Stimulated activated CD4-positive, alpha-beta T cell treated with anti-CD3 and anti-CD28 coated beads, TNF-alpha, amount 100 ng/mL, for 1 hour (primary cell): ENCODE data around the gene TMEM179.

Source experiments
- DNase-seq, 3 donors: peaks; one replicate each; pipeline ENCODE4 v3.0.0-alpha.2; 2020; ENCODE audit warnings: low read depth in 3 of 3, low spot score in 1 of 3

The TMEM179 gene

GRCh38 chr14:104557766-104558165 is 46.8 kb downstream of the TMEM179 start:
- DNase-seq = no peak

GRCh38 chr14:104557086-104557485 is 47.5 kb downstream of the TMEM179 start:
- no peak for DNase-seq

DNA sequence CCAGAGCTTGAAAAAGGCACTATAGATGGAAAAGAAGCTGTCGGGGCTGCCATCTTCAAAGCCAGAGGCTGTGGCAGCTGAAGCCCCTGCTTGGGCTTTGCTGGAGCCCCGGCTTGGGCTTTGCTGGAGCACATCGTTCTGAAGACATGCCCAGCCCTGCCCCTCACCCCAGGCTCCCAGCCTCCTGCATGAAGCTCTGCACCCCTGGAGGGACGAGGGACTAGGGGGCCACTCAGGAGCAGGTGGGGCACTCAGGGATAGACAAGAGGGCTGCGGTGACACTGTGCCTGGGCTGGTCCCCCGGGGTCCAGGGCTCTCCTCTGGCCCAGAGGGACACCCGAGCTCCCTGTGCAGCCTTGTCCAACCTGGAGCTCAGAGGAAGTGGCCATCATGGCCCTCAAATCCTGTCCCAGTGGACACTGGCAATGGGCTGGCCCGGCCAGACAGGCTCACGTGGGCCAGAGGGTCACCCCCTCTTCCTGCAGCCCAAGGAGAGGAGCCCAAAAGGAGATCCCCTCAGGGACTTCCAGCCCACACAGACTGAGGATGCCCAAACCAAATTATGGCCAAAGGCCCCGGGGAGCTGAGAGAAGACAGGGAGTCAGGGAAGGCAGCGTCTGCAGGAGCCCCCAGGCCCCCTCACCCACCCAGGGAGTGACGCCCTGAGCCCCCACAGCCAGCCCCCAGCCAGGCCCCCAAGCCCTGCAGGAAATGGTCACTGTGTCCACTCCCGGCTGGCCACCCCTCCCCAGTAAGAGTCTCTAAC is 48.1 kb downstream of the TMEM179 start:
- DNase-seq = no peak

DNA sequence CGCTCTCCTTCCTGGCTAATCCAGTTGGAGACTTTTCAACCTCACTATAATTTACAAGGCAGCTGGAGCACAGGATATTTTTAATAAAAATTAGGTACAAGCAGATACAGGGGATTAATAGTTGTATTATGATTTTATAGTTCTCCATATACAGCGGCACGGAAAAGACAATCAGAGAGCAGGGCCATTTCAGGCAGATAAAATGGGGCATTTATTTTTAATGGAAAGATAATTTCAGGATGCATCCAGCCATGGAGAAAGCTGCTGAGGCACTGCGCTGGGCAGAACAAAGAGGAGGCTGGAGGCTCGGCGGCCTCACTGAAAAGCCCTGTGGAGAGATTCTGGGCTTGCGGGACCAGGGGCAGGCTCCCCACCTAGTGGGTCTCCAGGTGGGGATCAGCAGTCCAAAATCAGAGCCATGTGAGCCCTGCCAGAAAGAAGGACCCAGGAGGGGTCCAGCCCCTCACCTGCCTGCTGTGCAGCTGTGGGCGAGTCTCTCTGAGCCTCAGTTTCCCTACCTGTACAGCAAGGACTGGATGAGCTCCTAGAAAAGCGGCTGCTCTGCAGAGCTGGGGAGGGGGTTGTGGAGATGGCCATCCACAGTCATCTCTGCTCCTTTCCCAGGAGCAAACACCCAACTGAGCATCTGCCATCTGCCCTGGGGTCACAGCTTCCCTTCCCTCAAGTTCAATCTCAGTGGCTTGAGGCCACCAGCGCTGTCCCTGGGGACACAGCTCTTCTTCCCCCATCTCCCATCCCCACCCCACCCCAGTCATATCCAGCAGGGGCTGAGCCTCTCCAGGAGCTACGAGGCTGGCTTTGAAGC is 48.9 kb downstream of the TMEM179 start:
- DNase-seq = no peak

- no peak for DNase-seq
These were observed 49.8 kb downstream of the TMEM179 start for GRCh38 chr14:104554608-104555429.

- no peak for DNase-seq
These were observed 50.4 kb downstream of the TMEM179 start for GRCh38 chr14:104554088-104554607.

DNA sequence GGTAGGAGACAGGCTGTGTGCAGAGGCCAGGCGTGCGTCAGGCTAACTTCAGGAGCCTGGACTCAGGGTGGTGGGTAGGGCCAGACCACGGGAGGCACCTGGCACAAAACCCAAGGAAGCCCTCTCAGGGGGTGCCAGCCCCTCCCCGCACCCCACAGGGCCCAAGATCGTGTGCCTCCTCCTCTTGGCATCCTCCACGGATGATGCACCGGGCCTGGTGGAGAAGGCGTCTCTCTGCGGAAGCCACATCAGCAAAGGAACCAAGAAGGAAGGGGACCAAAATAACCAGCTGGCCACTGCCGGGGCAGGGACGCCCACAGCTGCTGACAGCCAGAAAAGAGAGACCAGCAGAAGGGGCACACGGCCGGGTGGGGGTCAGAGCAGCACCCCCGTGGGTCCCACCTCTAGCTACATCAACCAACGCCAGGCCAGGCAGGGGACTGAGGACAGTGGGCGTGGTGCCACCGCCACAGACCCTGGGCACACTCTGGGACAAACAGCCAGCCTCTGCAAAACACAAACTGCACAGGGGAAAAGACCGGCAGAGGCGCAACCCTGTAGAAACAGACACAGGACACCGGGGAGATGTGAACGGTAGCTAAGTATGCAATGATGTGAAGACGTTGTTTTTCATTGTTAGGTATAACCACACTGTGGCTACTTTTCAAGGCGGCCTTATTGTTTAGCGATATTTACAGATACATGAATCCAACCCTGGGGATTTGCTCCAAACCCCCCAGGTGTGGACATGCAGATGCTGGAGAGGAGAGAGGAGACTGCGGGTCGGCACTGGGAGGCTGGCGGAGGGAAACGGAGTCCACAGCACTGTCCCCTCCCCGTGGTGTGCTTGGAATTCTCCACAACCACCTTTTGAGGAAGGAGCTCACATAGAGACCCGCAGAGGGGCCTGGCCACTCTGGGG is 51.1 kb downstream of the TMEM179 start:
- no peak for DNase-seq

- no peak for DNase-seq
These were observed 51.8 kb downstream of the TMEM179 start for GRCh38 chr14:104552738-104553125.

DNA sequence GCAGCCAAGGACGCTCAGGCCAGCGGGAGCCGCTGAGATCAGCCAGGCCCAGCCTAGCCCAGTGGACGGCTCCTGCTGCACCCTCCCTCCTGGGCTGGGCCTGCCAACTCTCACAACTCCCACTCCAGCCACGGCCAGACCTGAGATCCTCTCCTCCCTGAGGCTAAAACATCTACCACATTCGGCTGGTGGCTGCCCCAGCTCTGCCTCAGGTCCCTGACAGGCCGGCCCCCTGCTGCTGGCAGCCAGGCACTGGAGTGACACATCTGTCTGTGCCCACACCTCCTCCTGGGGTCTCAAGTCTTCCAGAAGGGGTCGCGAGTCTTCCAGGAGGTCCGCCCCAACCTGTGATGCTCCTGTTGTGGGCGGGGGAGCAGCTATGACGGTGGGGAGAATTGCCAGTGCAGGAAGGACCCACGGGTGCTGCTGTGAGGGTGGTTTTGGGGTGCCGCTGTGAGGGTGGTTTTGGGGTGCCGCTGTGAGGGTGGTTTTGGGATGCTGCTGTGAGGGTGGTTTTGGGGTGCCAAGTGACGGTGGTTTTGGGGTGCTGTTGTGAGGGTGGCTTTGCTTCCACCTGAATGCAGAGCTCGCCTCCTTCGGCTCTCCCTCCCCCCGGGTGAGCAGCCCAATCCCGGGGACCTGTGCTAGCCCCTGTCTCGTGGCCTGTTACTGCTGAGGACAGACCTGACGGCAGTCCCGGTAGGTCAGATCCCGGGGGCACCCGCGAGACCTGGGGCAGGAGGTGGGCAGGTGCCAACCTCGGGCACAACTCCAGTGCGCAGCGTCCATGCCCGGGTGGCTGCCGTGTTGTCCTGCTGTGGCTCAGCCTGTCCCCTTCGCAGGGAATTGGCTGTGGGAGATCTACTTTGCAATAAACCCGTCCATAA is 52.5 kb downstream of the TMEM179 start:
- DNase-seq = no peak

DNA sequence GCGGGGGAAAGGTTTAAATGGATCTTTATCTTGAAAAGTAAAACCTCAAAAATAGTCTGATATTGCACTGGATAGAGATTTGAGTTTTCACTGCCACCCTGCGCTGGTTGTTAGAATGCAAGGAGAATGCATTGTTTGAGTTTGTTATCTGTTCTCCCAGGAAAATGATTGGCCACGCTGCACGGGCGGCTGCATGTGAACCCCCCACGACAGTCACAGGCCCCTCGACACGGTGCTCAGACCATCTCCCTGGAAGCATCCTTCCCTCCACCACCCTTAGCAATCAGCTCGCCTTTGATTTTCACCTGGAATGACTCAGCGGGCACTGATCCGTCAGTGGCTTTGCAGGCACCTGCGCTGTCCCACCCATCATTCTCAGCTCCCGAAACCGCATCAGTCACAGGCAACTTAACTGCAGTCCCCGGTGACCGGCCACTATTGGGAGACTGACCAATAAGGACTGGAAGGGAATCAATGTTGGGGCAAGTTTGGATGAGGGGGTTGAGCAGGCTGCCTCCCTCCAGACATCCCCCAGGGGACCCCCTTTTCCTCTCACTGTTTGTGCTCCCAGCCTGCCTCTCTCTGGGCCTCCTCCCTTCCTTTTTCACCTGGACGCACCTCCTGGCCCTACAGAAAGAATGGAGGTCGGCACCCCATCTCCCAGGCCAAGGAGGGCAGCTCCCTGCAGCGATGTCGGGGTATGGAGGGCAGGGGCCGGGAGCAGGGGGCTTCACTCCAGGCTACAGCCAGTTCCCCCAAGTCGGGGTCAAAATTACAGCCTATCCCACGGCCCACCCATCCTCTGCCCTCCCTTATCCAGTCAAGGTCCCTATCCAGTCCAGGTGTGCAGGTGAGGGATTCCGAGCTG is 53.5 kb downstream of the TMEM179 start:
- DNase-seq = no peak

- DNase-seq = no peak
These were observed 54.2 kb downstream of the TMEM179 start for GRCh38 chr14:104550340-104550860.

DNA sequence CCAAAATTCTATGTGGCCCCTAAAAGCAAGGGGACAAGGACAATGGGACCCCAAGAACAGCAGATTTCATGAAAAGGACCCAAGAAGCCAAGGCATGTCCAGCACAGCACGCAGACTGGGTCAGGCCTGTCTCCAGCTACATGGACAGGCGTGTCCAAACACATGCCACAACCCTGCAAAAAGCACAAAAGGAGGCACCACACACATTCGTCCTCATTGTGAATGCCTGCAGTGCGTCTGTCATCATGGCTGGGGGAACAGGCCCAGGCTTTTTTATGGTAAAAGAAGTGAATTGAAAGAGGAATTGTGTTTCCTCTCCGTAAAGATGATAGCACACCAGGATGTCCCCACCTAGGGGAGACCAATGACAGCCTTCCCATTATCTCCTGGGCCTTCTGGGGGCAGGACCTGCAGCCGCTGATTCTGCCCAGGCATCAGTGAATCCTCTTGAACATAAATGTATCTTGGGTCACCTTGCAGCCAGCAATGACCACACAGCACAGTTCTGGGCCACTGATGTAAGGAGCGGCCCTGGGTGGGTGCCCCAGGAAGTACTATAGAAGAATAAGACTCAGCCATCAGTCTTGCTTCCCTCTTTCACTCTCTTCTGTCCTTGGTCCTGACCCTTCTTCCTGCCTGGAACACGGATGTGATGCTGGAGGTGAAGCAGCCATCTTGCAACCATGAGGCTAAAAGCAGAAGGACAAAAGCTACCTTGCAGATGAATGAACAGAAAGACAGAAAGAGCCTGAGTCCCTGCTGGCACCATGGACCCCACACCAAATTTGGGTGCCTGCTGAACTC is 54.8 kb downstream of the TMEM179 start:
- no peak for DNase-seq

DNA sequence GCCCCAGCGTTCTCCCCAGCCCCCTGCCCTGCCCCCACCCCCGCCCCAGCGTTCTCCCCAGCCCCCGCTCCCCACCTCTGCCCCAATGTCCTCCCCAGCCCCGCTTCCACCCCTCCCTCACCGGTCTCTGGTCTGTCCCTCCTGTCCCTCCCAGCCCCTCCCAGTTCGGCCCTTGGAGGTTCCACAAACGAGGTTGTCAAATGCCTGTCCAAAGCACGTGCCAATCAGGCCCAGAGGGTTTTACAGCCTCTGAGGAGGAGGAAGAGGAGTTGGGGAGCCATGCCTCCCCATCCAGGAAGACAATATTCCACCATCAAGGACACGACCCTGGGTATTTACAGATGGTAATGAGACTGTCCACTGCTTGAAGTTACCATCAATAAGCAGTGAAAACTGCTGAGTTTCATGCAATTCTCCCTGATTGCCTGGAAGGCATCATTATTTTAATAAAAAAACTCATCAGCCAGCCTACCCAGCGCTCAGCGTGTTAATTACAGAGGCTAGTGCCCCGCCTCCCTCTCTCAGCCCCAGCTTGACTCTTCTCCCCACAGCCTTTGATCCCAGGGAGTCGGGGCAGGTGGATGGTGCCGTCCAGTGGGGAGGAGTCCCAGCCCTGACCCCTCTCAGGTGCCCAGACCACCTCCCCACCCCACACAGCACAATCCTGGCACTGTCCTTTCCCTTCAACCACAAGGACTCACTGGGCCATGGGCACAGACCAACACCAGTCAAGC is 55.6 kb downstream of the TMEM179 start:
- DNase-seq = no peak

- no peak for DNase-seq
These were observed 56.4 kb downstream of the TMEM179 start for GRCh38 chr14:104547998-104548700.

GRCh38 chr14:104547310-104547997 is 57.1 kb downstream of the TMEM179 start:
- no peak for DNase-seq
